D721Med (cell line): Measurements from ENCODE around the gene THSD7B.

ENCODE experiments used
- DNase-seq: peaks from one replicate; pipeline ENCODE4 v3.0.0; 2011; ENCODE audit warnings: low spot score; ENCODE audit not compliant: insufficient read length
- FAIRE-seq: peaks from 2 replicates; lab custom pipeline; 2011; peaks lifted over from hg19 to GRCh38; lab: Jason Lieb, UNC
- TF ChIP-seq, protein P1 (sequence below): IDR thresholded peaks from 2 replicates; pipeline ENCODE4 v1.5.1; 2012; ENCODE audit warnings: mild to moderate bottlenecking, control low read depth; ENCODE audit not compliant: insufficient read depth; ENCODE audit errors: missing control alignments

The THSD7B gene

DNA sequence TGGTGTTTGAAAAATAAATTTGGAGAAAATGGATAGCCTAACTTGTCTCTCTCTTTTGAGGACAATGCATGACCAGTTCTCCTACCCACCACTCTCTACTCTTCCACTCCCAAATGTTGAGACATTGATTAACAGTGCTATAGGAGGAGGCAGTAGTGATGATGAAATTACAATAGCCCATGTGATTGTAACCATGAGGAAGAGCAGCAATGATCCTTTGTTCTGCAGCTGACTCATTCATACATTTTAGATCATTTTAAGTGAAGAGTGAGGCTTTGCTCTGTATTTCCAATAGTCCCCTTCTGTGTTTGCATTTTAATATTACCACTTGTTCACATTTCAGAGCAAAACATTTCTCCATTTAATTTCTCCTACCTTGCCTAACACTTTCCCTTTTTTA lies 592.3 kb downstream of the THSD7B start:
- FAIRE-seq (no peak), DNase-seq (no peak)
- TF ChIP-seq, protein P1, sequence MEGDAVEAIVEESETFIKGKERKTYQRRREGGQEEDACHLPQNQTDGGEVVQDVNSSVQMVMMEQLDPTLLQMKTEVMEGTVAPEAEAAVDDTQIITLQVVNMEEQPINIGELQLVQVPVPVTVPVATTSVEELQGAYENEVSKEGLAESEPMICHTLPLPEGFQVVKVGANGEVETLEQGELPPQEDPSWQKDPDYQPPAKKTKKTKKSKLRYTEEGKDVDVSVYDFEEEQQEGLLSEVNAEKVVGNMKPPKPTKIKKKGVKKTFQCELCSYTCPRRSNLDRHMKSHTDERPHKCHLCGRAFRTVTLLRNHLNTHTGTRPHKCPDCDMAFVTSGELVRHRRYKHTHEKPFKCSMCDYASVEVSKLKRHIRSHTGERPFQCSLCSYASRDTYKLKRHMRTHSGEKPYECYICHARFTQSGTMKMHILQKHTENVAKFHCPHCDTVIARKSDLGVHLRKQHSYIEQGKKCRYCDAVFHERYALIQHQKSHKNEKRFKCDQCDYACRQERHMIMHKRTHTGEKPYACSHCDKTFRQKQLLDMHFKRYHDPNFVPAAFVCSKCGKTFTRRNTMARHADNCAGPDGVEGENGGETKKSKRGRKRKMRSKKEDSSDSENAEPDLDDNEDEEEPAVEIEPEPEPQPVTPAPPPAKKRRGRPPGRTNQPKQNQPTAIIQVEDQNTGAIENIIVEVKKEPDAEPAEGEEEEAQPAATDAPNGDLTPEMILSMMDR, result no peak

DNA sequence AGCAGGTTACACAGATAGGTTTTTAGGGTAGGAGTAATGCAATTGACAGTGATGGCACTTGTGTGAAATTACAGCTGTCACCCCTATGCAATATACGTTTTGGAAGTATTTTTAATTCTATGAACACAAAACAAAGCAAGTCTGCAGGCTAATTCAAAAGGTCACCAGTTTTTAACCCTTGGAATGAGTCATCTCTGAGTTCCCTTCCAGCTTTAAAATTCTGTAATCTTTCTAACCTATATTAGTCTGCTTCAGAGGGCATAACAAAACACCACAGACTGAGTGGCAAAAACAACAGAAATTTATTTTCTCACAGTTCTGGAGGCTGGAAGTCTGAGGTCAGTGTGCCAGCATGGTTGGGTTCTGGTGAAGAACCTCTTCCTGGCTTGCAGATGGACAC lies 602.0 kb downstream of the THSD7B start:
- FAIRE-seq (no peak), DNase-seq (no peak)
- TF ChIP-seq, protein P1, result no peak

DNA sequence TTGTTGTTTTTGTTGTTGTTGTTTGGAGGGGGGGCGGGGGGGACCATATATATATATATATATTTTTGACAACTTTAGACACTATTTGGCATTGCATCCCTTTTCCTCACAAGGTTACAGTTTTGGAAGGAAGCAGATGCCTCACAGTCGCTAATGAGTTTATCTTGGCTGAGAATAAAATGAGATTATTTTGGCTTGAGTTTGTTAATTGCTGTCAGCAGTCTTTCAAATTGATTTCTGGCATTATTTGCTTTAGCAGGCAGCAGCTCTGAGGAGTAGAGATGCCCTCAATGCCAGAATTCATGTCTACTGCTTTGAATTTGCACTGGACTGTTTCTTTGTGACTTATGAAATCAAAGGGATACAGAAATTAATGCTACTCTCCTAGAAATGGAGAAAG lies 603.8 kb downstream of the THSD7B start:
- TF ChIP-seq, protein P1, result no peak
- DNase-seq (no peak), FAIRE-seq (peak; percentile 44)

DNA sequence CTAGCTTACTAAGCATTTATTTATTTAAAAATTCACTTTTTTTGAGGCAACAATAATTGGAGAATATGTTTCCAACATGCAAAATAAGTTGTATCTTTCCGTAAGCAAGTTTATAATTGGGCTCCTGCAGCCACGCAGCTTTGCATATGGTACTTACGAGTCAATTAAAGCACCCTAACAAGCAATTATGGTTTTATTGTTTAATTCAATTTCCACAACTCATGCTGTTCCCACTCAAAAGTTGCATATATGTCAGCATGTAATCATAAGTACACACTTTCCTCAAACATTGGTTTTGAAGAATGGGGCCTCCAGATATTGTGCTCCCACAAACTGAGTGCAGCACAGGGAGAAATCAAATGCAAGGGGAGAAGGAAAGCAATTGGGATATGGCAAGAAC lies 613.8 kb downstream of the THSD7B start:
- DNase-seq (no peak), FAIRE-seq (no peak)
- TF ChIP-seq, protein P1, result no peak

DNA sequence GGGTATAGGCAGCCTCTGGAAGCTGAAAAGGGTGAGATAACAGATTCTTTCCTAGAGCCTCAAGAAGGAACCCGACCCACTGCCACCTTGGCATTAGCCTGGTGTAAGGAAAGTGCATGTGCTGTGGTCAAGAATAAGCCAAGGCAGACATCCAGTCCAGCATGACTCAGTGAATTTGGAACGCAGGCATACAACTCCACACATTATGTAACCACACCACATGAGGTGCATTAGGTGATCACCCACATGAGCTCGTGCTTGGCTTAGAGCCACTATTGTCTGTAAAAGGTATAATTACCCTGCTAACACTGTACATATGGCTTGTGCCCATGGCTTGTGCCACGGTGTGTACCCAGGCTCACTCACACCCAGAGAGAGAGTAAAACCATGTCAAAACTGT lies 615.3 kb downstream of the THSD7B start:
- DNase-seq (no peak), FAIRE-seq (no peak)
- TF ChIP-seq, protein P1, result no peak

DNA sequence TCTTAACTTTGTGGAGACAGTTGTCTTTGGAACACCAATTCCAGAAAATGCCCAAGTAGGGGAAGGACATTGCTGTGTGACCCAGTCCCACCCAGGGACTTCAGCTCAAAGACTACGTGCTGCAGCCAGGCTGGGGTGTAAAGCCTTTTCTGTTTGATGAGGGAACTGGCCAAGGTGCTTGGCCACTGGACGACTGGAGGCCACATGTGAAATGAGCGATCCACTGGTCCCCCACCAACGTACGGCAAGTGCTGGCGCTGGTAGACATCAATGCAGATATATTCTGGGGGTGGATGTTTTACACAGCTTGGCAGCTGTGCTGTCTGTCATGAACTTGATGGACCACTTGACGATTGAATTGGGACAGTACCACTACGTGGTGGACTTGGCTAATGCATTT lies 616.4 kb downstream of the THSD7B start:
- TF ChIP-seq, protein P1, result no peak
- no peak for FAIRE-seq

DNA sequence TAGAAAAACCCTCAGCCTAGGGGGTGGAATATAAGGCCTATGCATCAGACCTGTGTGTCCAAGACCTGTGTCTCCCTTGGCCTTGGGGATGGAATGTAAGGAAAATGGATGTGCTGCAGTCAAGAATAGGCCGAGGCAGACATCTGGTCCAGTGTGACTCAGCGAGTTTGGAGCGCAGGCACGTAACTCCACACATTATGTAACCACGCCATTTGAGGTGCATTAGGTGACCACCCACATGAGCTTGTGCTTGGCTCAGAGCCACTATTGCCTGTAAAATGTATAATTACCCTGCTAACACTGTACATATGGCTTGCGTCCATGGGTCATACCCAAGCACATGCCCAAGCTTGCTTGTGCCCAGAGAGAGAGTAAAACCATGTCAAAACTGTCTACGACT lies 618.0 kb downstream of the THSD7B start:
- DNase-seq (no peak), FAIRE-seq (no peak)
- TF ChIP-seq, protein P1, result no peak

More for the DNA sequence above, 616.4 kb downstream of the THSD7B start:
- no peak for DNase-seq
